HG02973 (cell line): ENCODE results near the gene DMBT1.
"Not testable (repeated sequence)": the region's sequence is repeated elsewhere in the genome, so short reads cannot be mapped to it uniquely, and the experiment has no call there.

ENCODE experiments used
- ATAC-seq: cut with Tn5 transposase; IDR thresholded peaks from one replicate; pipeline ENCODE4 v1.9.1; 2021; ENCODE audit warnings: moderate library complexity; ENCODE audit not compliant: unreplicated experiment

The DMBT1 gene

GRCh38 chr10:122577311-122577885 is 16.8 kb downstream of the DMBT1 start:
- ATAC-seq, result no peak

- not testable (repeated sequence) for ATAC-seq
Observed at GRCh38 chr10:122586070-122586469, 25.5 kb downstream of the DMBT1 start.

- no peak for ATAC-seq
Observed at GRCh38 chr10:122587098-122587760, 26.7 kb downstream of the DMBT1 start.

GRCh38 chr10:122588381-122588780 is 27.8 kb downstream of the DMBT1 start:
- ATAC-seq, result no peak

- no peak for ATAC-seq
Observed at GRCh38 chr10:122590153-122590552, 29.6 kb downstream of the DMBT1 start.

GRCh38 chr10:122591736-122592135 is 31.2 kb downstream of the DMBT1 start:
- no peak for ATAC-seq

- ATAC-seq, result no peak
Observed at GRCh38 chr10:122592161-122592560, 31.6 kb downstream of the DMBT1 start.

GRCh38 chr10:122617476-122618270 is 57.1 kb downstream of the DMBT1 start:
- no peak for ATAC-seq

- no peak for ATAC-seq
Observed at GRCh38 chr10:122618461-122619165, 58.1 kb downstream of the DMBT1 start.

GRCh38 chr10:122620961-122621360 is 60.4 kb downstream of the DMBT1 start:
- ATAC-seq, result not testable (repeated sequence)

- no peak for ATAC-seq
Observed at GRCh38 chr10:122624546-122624945, 64.0 kb downstream of the DMBT1 start.

- no peak for ATAC-seq
Observed at GRCh38 chr10:122630526-122630925, 70.0 kb downstream of the DMBT1 start.

GRCh38 chr10:122632031-122632430 is 71.5 kb downstream of the DMBT1 start:
- ATAC-seq, result no peak

- no peak for ATAC-seq
Observed at GRCh38 chr10:122632576-122632975, 72.0 kb downstream of the DMBT1 start.

GRCh38 chr10:122636953-122637352 is 76.4 kb downstream of the DMBT1 start:
- ATAC-seq, result no peak

GRCh38 chr10:122637376-122637775 is 76.8 kb downstream of the DMBT1 start:
- no peak for ATAC-seq

- no peak for ATAC-seq
Observed at GRCh38 chr10:122638106-122638505, 77.6 kb downstream of the DMBT1 start.

- ATAC-seq, result no peak
Observed at GRCh38 chr10:122639801-122640200, 79.2 kb downstream of the DMBT1 start.

- ATAC-seq, result no peak
Observed at GRCh38 chr10:122640921-122641320, 80.4 kb downstream of the DMBT1 start.

GRCh38 chr10:122642726-122643605 is 82.4 kb downstream of the DMBT1 start:
- no peak for ATAC-seq
